GM18909 (cell line): ENCODE data around the gene OR52M1.
"Not testable (repeated sequence)": the region's sequence is repeated elsewhere in the genome, so short reads cannot be mapped to it uniquely, and the experiment has no call there.

Experiments used
- ATAC-seq: cut with Tn5 transposase; IDR thresholded peaks from one replicate; pipeline ENCODE4 v1.9.1; 2021; ENCODE audit warnings: mild to moderate bottlenecking; ENCODE audit not compliant: unreplicated experiment, poor library complexity

The OR52M1 gene

GRCh38 chr11:4544891-4545290 lies at the start of gene OR52M1:
Gene OR52M1, plus strand, starts transcription at chr11:4545191. Its CDS starts 0 bp downstream, at chr11:4545191.
- no peak for ATAC-seq

GRCh38 chr11:4495487-4495886 lies 49.5 kb upstream of the OR52M1 start:
- ATAC-seq: no peak

- no peak for ATAC-seq
Measured at GRCh38 chr11:4495986-4496385, 49.0 kb upstream of the OR52M1 start.

GRCh38 chr11:4496557-4497248 lies 48.3 kb upstream of the OR52M1 start:
- ATAC-seq: no peak

- ATAC-seq: no peak
Measured at GRCh38 chr11:4508886-4509285, 36.1 kb upstream of the OR52M1 start.

GRCh38 chr11:4511282-4512245 lies 33.4 kb upstream of the OR52M1 start:
- ATAC-seq: no peak

GRCh38 chr11:4514196-4514595 lies 30.8 kb upstream of the OR52M1 start:
- ATAC-seq: no peak

- ATAC-seq: no peak
Measured at GRCh38 chr11:4522339-4522738, 22.7 kb upstream of the OR52M1 start.

- no peak for ATAC-seq
Measured at GRCh38 chr11:4522752-4523151, 22.2 kb upstream of the OR52M1 start.

- ATAC-seq: no peak
Measured at GRCh38 chr11:4523666-4524065, 21.3 kb upstream of the OR52M1 start.

GRCh38 chr11:4527926-4528325 lies 17.1 kb upstream of the OR52M1 start:
- no peak for ATAC-seq

- not testable (repeated sequence) for ATAC-seq
Measured at GRCh38 chr11:4531686-4532085, 13.3 kb upstream of the OR52M1 start.

GRCh38 chr11:4539603-4540219 lies 5.3 kb upstream of the OR52M1 start:
- no peak for ATAC-seq

GRCh38 chr11:4541071-4541470 lies 3.9 kb upstream of the OR52M1 start:
- no peak for ATAC-seq

GRCh38 chr11:4543561-4543960 lies 1.4 kb upstream of the OR52M1 start:
- ATAC-seq: no peak

GRCh38 chr11:4546878-4547277 lies 1.9 kb downstream of the OR52M1 start:
- no peak for ATAC-seq

GRCh38 chr11:4547416-4547815 lies 2.4 kb downstream of the OR52M1 start:
- ATAC-seq: no peak

GRCh38 chr11:4551346-4551979 lies 6.5 kb downstream of the OR52M1 start:
- no peak for ATAC-seq

GRCh38 chr11:4559527-4560440 lies 14.8 kb downstream of the OR52M1 start:
- no peak for ATAC-seq
